ENCODE results near the gene FCMR.
A peak's percentile ranks its signal among the peaks of the same experiment; 100 is the strongest.
"Not testable (repeated sequence)": the region's sequence is repeated elsewhere in the genome, so short reads cannot be mapped to it uniquely, and the experiment has no call there.

FCMR gene

DNA sequence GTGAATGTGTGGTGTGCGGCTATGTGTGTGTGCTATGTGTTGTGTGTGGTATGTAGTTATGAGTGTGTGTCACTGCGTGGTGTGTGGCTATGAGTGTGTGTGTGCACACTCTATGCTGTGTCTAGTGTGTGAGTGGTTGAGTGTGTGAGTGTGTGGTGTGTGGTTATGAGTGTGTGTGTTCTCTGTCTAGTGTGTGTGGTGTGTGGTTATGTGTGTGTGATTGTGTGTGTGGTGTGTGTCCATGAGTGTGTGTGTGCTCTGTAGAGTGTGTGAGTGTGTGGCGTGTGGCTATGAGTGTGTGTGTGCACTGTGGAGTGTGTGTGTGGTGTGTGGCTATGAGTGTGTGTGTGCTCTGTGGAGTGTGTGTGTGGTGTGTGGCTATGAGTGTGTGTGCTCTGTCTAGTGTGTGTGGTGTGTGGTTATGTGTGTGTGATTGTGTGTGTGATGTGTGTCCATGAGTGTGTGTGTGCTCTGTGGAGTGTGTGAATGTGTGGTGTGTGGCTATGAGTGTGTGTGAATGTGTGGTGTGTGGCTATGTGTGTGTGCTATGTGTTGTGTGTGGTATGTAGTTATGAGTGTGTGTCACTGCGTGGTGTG lies 2.3 kb upstream of the FCMR start:
- not testable (repeated sequence) for DNase-seq

DNA sequence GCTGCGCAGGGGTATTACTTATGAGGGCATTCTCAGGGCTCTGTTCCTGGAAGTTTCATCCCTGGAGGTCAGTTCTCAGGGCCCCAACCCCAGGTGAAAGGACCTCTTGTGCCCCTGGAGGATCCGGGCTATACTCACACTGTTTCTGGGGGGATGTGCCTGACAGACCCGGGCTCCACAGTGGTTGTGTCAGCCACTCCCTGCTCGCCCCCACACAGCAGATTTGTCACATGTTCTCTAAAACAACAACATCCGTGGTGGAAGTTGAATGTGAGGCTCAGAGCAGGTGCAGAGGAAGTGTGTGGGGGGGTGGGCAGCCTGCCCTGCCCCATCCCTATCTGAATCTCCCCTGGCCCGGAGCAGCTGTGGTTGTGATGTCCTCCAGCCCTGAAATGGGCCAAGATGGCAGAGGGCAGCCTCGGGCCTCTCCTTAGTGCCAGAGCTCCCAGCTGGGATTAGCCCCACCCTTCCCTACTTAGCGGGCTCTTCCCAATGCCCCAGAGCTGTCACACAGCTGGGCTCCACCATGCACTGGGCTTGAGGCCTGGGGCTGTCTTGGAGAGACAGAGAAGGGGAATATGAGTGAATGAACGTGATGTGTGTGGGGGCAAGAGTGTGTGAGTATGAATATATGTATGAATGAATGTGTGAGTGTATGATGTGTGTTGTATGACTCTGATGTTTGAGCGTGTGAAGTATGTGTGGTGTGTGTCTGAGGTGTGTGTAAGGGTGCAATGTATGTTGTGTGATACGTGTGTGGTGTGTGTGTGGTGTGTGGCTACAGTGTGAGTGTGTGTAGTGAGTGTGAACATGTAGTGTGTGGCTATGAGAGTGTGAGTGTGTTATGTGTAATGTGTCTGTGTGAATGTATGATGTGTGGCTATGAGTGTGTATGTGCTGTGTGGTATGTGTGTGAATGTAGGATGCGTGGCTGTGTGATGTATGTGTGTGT lies 1.5 kb upstream of the FCMR start:
- no peak for DNase-seq

DNA sequence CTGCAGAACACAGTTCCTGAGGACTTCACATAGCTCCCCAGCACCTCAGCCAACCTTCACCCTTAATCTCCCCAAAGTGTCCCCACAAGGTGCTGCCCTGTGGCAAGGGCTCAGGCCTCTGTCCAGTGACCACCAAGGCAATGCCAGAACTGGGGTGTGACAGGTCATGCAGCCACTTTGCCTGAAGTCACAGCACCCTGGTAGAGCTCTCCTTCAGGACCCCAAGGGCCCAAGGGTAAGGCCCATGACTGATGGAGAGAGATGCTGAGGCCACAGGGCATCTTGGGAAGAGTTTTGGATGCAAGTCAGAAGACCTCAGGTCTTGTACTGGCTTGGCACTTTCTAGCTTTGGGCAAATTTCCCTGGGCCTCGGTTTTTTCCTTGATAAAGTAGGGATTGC lies 783 bp upstream of the FCMR start:
- no peak for DNase-seq

DNA sequence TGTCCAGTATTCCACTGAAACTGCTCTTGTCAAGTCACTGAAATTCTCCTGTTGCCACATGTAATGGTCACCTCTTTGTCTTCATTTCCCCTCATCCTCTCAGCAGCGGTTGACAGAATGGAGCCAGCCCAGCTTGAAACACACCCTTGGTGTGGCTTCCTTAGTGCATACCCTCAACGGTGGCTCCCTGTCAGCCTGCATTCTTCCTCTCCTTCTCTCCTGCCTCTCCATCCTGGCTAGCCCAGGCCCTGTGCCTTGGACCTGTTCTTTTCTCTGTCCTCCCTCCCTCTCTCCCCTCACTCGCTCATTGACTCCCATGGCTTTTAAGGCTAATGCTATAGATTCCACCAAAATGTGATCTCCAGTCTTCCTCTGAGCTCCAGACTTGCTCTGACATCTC lies 3.7 kb downstream of the FCMR start:
- no peak for DNase-seq

DNA sequence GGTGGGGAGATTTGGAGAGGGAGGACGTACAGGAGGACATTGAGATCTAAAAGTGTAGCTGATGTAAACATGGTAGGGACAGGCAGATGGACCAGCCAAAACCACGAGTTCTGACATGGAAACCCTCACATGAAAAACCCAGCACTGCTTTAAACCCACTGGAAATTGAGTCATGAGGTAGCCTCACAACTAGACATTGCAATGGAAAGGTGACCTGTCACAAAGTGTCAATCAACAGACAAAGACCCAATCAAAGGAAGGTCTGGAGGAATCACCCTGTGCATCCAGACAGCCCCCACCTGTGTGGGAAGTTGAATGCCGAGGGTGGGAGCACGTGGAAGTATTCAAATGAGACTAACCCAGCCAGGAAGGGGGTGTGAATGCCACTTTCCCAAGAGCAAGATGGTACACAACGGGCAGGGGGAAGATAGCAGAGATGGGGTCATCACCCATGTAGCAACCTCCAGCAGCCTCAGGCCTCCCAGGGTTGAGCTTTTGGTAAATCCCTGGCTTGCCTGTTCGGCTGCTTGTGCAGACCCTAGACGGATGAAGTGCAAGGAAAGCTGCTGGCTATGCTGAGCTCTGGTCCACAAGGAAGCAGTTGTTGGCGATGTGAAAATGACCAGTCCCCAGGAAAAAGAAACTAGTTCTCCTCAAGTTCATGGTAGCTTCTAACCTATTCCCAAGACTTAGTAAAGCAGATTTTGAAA lies 5.6 kb downstream of the FCMR start:
- no peak for DNase-seq

DNA sequence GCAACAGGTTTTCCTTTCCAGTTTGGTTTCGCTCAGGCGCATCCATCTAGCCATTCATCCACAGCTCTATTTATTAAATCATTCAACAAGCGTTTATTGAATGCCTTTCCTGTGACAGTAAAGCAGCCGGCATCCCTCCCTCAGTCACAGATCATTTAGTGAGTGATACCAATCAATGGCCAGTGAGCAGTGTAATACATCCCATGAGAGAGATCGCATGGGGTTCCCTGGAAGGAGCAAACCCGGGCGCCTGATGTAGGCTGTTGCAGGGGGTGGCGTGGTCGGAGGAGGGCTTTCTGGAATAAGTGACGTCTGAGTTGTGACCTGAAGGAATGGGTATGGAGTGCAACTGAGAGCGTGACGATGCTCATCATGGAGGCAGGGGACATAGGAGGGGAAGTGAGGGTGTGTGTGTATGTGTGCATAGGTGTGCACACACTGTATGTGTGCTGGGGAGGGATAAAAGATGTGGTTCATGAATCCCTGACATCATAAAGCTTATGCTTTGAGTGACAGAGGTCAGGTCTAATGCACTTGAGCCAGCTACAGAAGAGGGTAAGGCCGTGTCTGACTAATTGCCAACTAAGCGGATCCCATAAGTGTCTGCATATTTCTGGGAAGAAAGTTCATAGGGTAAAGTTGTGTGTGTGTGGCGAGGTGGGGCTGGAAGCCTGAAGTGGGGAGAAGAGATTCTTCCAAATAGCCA lies 6.6 kb downstream of the FCMR start:
- no peak for DNase-seq

DNA sequence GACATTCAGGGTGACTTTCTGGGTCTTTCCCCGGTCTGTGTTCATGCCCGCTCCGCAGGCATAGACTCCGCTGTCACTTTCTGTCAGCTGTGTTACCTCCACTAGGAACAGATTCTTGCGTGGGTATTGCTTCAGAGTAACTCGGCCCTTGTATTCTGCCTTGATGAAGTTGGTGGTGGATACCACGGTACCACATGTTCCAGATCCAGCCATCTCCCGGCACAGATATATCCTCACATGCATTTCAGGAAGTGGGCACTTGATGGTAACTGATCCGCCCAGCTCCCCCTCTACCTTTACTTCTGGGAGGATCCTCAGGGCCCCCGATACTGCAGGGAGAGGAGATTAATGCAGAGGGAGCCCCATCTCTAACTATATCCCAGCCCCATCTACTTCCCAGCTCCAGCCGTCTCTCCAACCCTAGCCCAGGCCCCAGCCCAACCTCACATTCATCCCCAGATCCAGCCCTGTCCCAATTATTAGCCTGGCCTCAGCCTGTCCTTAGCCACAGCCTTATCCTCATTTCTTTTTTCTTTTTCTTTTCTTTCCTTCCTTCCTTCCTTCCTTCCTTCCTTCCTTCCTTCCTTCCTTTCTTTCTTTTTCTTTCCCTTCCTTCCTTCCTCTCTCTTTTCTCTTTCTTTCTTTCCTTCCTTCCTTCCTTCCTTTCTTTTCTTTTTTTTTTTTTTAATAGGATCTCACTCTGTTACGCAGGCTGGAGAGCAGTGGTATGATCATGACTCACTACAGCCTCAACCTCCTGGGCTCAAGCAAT lies 7.8 kb downstream of the FCMR start:
- no peak for DNase-seq

DNA sequence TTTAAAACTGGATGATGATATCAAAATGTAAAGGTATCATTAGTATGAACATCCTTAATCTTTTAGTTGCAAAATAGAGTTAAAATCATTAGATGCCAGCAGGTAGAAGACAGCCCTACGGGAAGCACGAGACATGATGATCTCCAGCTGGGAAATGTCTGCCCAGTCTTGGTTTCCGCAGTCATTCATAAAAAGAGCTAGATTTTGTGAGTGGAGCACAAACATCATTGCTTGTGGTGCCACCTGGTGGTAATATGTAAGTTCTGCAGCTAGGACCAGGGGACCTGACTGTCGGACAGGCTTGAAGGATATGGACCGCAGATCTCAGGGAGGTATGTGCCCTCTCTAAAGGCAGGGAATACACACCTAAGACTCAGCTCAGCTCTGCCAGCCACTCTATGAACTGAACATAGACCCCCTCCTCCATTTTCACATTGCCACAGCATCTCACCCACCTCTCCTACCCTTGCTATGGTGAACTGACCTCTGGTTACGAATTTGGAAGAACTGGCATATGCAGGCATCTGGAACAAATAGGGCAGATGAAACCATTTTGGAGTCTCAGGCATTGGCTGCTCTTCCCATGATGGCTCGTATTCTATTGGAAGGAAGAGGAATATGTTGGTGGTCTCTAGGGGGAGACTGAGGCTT lies 9.2 kb downstream of the FCMR start:
- peak; percentile 44 for DNase-seq

DNA sequence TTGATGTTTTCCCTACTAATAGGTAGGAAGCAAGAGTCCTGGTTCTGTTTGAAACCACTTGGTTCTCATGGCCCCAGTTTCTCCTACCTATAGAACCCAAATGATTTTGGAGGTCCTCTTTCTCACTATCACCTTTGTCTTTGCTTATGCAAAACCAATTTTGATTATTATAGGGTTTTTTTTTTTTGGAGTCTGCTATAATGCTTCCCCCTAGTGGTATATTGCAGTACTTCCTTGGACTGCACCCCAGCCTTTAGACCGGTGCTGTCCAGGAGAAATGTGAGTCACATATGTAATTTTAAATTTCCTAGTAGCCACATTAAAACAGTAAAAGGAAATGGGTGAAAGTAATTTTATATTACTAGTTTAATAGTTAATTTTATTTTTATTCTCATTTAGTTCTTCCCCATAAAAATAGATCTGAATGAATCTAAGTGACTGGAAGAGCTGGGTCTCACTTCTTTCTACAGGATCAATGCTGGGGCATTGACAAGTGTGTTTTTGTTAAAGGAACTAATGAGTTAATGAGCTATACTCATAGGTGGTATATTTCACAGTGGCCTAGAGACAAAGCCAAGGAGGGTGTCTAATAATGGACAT lies 10.6 kb downstream of the FCMR start:
- DNase-seq, result no peak

DNA sequence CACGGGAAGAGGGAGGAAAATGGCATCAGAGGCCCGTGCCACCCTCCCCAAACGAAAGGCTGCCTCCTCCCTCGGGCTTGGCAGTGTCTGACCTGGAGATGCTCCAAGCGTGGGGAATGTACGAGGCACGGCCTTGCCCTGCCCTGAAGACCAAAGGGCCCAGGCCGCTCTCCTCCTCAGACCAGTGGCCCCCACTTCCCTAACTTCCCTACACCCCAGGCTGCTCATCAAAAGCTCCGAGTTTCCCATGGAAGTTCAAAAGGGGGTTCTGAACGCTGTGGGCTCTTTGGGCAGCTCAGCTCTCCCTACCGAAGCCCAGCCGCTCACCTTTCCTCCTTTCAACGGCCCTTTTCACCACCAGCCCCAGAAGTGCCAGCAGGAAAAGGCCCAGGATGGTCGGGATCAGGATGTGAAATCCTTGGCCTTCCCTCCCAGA lies 11.8 kb downstream of the FCMR start:
- DNase-seq, result no peak

DNA sequence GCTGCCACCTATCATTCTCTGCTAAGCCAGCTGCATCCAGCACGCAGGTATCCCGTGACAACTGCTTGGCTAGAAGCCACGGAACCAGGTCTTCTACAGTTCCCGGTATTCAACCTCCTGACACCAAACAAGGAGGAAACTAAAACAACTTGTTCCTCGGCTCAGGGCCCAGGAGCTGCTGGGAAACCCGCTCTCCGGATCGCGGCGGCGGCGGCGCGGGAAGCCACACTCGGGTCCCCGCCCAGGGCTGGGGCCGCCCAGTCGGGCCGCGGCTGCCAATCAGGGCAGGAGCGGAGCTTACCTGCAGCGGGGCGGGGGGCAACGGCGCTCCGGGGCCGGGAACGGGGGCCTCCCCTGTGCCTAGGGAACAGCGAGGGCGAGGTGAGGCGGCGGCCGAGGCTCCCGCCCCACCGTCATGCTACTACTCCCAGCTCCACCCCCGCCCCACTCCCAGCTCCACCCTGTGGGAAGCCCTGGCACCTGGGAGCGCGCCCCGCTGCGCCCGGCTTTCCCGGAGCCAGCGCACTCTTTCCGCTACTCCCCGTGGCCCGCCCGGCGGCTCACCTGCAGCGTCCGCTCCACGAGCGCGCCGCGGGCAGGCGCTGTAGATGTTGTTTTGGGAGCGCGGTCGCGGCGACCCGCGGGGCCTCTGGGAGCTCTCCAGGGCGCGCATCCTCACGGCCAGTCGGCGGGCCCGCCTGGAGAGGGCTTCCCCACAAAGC lies 12.4 kb downstream of the FCMR start:
- DNase-seq, result peak; percentile 75

DNA sequence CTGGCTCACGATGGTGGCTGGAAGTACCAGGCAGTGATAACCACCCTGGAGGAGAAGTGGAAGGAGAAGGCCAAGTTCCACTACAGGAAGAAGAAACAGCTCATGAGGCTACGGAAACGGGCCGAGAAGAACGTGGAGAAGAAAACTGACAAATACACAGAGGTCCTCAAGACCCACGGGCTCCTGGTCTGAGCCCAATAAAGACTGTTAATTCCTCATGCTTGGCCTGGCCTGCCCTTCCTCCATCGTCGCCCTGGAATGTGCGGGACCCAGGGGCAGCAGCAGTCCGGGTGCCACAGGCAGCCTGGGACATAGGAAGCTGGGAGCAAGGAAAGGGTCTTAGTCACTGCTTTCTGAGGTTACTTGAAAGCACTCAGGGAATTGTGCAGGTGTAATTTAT lies 13.7 kb downstream of the FCMR start:
- DNase-seq, result no peak

DNA sequence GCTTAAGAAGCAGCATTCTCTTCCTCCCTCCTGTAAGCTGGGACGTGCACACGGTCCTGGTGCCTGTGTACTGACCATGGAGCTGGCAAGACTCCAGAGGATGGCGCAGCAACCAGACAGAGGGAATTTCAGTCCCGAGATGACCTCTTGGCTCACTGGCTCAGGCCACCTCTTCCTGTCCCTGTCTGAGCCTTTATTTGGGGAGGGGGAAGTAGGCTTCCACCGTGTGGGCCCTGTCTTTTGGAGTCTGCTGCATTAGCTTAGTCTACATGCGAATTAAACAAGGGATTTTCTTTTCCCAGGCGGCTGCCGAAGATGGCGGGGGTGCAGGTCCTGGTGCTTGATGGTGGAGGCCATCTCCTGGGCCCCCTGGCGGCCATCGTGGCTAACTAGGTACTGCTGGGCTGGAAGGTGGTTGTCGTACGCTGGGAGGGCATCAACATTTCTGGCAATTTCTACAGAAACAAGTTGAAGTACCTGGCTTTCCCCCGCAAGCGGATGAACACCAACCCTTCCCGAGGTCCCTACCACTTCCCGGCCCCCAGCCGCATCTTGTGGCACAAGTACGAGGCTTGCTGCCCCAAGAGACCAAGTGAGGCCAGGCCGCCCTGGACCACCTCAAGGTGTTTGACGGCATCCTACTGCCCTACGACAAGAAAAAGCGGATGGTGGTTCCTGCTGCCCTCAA lies 14.3 kb downstream of the FCMR start:
- no peak for DNase-seq

DNA sequence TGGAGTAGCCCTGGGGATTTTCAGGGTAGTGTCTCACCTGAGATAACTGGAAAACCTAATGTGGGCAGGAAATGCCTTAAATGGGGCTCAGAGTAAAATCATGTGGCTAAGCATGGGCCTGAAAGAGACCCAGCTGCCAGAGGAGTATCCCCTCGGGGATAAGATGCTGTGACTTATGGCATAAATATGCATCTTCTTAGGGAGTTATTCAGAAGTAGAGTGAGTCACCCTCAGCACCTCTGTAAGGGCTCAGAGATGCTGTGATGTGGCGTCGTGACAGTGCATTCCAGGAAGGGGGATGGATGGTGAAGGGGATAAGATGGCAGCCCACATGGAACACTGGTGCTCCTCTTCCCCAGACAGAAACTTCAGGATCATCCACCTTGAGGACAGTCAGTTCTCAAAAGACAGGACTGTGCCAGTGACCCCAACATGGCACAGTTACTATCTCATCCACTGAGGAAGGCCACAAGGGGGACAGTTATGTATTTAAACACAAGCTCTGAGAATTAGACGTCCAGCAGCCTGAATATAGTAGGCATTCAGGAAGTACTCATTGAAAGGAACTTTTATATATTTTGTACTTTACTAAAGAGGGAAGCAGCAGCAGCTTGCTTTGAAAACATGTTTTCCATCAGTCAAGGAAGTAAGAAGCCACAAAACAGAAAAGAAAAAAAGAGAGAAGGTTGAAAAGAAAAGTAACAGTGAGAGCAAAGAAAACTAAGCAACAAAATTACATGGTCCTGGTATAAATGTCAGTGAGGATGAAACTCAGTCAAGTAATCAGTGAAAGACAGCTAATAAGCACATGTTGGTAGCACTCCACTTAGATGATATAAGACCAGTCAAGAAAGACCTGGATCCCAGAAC lies 16.2 kb downstream of the FCMR start:
- no peak for DNase-seq

DNA sequence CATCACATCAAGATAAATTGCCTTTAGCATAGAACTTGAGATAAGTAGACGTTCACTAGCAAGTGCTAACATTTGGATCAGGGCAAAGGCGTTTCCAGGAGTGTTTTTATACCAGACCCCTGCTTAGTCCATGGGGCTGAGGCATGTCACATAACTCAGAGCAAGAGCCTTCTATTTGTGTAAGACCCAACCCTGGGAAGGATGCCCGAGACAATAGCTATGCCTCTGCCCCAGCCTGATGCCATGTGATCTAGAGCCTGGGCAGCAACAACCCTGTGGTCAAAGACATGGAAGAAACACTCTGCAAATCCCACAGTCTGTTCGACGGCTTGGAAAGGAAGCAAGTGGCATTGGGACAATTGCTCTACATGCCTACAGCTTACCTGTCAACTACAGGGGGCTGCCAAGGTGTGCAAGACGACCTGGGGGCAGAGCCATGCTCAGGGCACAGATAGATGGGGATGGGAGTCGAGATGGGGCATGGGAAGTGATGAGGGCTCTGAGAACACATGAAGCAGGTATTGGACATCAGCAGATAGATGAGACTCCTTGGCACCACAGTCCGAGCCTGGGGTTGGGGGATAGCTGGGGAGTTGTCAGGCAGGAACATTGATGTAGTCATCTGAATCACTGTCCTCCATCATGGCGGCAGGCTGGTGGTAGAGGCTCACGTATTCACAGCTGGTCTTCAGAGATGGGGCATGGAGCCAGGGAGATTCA lies 17.2 kb downstream of the FCMR start:
- no peak for DNase-seq

DNA sequence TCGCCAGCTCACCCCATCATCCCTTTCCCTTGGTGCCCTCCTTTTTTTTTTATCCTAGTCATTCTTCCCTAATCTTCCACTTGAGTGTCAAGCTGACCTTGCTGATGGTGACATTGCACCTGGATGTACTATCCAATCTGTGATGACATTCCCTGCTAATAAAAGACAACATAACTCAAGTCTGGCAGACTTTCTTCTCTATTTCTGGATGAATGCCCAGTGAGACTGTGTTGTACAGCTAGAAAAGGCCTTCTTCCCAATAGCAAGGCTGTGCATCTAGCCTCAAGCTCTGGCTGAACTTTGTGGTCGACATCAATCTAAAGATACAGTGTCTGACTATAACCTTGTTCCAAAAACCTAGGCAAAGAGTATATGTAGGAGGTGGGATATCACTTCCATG lies 18.1 kb downstream of the FCMR start:
- no peak for DNase-seq

DNA sequence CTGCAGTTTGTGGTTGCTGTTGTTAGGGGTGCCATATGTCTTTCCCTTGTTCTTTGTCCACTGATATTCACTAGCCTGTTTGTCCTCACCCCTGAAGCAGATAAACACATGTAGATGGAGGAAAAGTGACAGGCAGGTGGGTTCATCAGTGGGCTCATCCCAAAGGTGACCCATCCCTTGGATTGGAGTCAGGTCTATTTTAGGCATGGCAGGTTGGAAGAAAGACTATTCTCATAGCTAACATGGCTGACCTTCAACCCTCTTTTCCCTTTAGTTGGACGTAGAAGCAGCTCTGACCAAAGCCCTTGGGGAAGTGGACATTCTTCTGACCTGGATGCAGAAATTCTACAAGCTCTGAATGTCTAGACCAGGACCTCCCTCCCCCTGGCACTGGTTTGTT lies 19.0 kb downstream of the FCMR start:
- DNase-seq, result no peak

DNA sequence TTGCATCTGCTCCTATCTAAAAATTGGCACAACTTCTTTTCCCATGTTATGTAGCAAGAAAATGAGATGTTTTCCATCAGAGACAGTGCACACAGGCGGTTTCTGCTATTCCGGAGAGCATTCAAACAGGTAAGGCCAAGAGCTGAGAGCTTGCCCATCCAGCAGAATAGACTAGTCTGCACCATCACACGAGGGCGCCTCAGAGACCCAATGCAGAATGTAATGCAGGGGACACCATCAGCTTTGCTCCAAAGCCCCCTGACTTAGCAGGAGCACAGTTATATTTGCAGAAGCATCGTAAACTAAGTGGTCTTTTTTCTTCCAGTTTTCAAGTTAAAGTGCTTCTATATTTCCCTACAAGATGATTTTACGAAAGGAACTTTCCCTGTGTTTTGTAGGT lies 19.8 kb downstream of the FCMR start:
- no peak for DNase-seq
